ENCODE data around the gene SIRT4.

DNA sequence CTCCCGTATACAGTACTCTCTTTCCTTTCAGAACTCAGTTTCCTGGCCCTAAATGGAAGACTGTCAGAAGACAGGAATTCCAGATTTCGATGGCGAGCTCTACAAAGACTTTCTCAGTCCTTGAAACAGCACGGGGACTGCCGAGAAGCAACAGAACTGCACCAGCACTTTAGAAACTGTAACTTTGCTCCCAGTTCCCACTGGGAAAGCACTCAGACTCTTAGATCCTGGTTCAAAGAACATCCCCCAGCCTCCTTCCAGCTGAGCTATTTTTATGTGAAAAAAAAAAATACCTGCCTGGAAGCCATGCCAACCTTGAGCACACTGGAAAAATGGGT is 38.4 kb upstream of the SIRT4 start:
- TF ChIP-seq, protein P1, sequence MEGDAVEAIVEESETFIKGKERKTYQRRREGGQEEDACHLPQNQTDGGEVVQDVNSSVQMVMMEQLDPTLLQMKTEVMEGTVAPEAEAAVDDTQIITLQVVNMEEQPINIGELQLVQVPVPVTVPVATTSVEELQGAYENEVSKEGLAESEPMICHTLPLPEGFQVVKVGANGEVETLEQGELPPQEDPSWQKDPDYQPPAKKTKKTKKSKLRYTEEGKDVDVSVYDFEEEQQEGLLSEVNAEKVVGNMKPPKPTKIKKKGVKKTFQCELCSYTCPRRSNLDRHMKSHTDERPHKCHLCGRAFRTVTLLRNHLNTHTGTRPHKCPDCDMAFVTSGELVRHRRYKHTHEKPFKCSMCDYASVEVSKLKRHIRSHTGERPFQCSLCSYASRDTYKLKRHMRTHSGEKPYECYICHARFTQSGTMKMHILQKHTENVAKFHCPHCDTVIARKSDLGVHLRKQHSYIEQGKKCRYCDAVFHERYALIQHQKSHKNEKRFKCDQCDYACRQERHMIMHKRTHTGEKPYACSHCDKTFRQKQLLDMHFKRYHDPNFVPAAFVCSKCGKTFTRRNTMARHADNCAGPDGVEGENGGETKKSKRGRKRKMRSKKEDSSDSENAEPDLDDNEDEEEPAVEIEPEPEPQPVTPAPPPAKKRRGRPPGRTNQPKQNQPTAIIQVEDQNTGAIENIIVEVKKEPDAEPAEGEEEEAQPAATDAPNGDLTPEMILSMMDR (conservative IDR thresholded peaks at IDR 0.05 in 1 of 2, IDR thresholded peaks at IDR 0.05 in 1 of 2; ENCODE audit: extremely low read depth in 1 of 2, insufficient read depth in 1 of 2, low read depth in 1 of 2, low read length in 2 of 2), result no peak
- TF ChIP-seq EZH2 (IDR thresholded peaks at IDR 0.05; ENCODE audit: borderline replicate concordance, low read length), result no peak
